Thymus (tissue), 11 donors: ENCODE results near the gene PILRA. TPM values are rescaled to one million over a fixed set of nuclear protein-coding genes. Genes with fewer than 3 reads are reported as not detected.
"Not testable (repeated sequence)": the region's sequence is repeated elsewhere in the genome, so short reads cannot be mapped to it uniquely, and the experiment has no call there.

Experiments
- DNase-seq, 9 donors: peaks; one replicate each; pipeline ENCODE4 v3.0.0-alpha.2; 2013; ENCODE audit warnings: low spot score in 9 of 9, low read depth in 6 of 9, missing footprints in 1 of 9
- H3K27ac ChIP-seq, 2 donors: one replicate each; pipeline ENCODE4 v1.5.1; 2013; ENCODE audit warnings: control low read depth in 1 of 2, low read depth in 1 of 2, low read length in 1 of 2, mild to moderate bottlenecking in 1 of 2, moderate library complexity in 1 of 2
- H3K27me3 ChIP-seq, 2 donors: one replicate each; pipeline ENCODE4 v1.5.1; 2013; ENCODE audit warnings: low read length in 1 of 2; ENCODE audit not compliant: control insufficient read depth in 2 of 2, insufficient read depth in 1 of 2
- H3K36me3 ChIP-seq, 2 donors: one replicate each; pipeline ENCODE4 v1.5.1; 2013; ENCODE audit warnings: low read length in 1 of 2, mild to moderate bottlenecking in 1 of 2, moderate library complexity in 1 of 2; ENCODE audit not compliant: control insufficient read depth in 2 of 2, insufficient read depth in 2 of 2
- H3K4me1 ChIP-seq, 2 donors: one replicate each; pipeline ENCODE4 v1.5.1; 2013; ENCODE audit warnings: low read length in 2 of 2; ENCODE audit not compliant: control insufficient read depth in 2 of 2, insufficient read depth in 2 of 2
- H3K4me3 ChIP-seq, 2 donors: one replicate each; pipeline ENCODE4 v1.5.1; 2013; ENCODE audit warnings: low read length in 2 of 2, control low read depth in 1 of 2, mild to moderate bottlenecking in 1 of 2
- H3K9me3 ChIP-seq, 2 donors: one replicate each; pipeline ENCODE4 v1.5.1; 2013; ENCODE audit warnings: low read length in 1 of 2, mild to moderate bottlenecking in 1 of 2; ENCODE audit not compliant: control insufficient read depth in 2 of 2, insufficient read depth in 1 of 2
- WGBS: extraction: QIAGEN DNeasy Blood & Tissue Kit; methylation state at CpG from one replicate; pipeline ENCODE4 v1.1.7; 2013; 5-methylcytosine and 5-hydroxymethylcytosine counted together
- polyA plus RNA-seq: library from polyadenylated mRNA; stranded (reverse); fragments of 200-250 nt; gene quantifications from one replicate; pipeline ENCODE4 v1.2.3, GENCODE V29; 2013
- total RNA-seq: library from RNA; stranded (reverse); fragments of 120-200 nt; gene quantifications from one replicate; pipeline ENCODE4 v1.2.4, GENCODE V29; 2013
- donor health status: healthy.

Gene PILRA
- total and polyA plus RNA-seq, 2 donors: 4.6 to 12.2 TPM

DNA sequence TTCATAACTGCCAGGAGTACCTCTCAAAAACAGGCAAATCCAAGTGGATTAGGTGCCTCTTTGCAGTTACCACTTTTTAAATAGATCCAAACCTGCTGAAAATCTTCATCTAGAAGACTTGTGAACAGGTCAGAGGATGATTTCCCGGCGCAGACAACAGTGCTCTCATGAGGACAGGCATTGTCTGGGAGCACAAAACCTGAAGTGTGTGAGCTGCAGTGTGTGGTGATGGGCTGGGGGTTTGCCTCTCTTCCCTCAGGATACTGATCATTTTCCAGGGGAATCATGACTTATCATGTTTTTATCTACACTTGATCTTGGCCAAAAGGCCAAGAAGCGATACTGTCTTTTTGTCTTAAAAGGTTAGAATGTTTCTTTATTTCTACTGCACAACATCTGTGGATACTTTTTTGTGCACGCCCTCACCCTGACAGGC, 29.1 kb upstream of the PILRA start:
- H3K4me3 ChIP-seq, H3K9me3 ChIP-seq, H3K27me3 ChIP-seq, DNase-seq: not testable (repeated sequence)
- Histone ChIP-seq H3K27ac (peak overlapping the region in 1 of 2 donors; percentile 80), H3K36me3 (peaks cover 34 to 45% of the 10 kb centered on the region in 2 donors), H3K4me1 (peaks cover 2 to 25% of the 10 kb centered on the region in 2 donors)
- 88% methylated on average over 3 of the region's 4 CpGs for WGBS

DNA sequence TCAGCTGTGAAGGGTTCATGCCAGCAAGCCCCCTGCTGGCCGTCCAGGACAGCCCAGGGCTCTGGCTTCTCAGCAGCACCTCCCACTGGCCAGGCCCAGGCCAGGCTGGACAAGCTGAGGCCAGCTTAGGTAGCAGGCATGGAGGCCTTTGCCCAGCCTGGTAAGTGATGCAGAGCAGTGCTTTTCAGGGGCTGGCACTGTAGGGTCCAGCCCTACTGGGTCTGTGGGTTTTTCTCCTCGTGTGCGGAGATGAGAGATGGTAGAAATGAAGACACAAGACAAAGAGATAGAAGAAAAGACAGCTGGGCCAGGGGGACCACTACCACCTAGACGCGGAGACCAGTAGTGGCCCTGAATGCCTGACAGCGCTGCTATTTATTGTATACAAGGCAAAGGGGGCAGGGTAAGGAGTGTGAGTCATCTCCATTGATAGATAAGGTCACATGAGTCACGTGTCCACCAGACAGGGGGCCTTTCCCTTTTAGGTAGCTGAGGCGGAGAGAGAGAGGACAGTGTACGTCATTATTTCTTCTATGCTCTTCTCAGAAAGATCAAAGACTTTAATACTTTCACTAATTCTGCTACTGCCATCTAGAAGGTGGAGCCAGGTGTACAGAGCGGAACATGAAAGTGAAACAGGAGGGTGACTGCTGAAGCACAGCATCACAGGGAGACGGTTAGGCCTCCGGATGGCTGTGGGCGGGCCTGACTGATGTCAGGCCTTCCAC, 28.6 kb upstream of the PILRA start:
- not testable (repeated sequence) for H3K27me3 ChIP-seq, H3K4me3 ChIP-seq, H3K9me3 ChIP-seq
- DNase-seq: peak in 7 of 9 donors; percentile 29 to 79 (median 53)
- Histone ChIP-seq H3K36me3 (peaks cover 37 to 51% of the 10 kb centered on the region in 2 donors), H3K27ac (peak overlapping the region; percentile 80 to 96), H3K4me1 (peaks cover 2 to 25% of the 10 kb centered on the region in 2 donors)
- 46% methylated on average over 10 of the region's 13 CpGs for WGBS

GRCh38 chr7:100345288-100345672, 28.0 kb upstream of the PILRA start:
- not testable (repeated sequence) for H3K27me3 ChIP-seq, H3K9me3 ChIP-seq, H3K4me3 ChIP-seq
- peak in 1 of 9 donors; percentile 54 for DNase-seq
- H3K27ac ChIP-seq: peak overlapping the region in 1 of 2 donors; percentile 81
- peaks cover 41 to 56% of the 10 kb centered on the region in 2 donors for H3K36me3 ChIP-seq
- H3K4me1 ChIP-seq: peaks cover 2 to 25% of the 10 kb centered on the region in 2 donors
- WGBS: 7% methylated on average over 3 of the region's 5 CpGs

DNA sequence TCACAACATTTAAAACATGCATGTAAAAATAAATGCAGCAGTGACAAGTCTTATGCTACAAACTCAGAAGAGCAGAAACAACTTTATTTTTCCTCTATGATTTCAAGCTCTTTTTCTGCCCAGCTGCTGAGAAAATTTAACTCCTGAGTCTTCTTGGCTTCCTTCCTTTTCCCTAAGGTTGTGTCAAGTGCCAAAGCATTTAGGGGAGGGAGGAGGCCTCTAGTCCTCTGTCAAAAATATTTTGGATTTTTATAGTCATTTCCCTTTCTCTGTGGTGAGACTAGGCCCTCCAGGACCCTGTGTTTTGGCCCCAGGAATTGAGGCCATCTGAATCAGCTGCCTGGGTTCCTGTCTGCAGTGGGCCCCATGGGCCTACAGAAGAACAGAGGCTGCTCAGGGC, 26.4 kb upstream of the PILRA start:
- Histone ChIP-seq H3K4me1 (peaks cover 2 to 27% of the 10 kb centered on the region in 2 donors), H3K36me3 (peaks cover 46 to 60% of the 10 kb centered on the region in 2 donors), H3K4me3 (no peak overlapping the region), H3K27ac (no peak overlapping the region), H3K9me3 (no peaks in the 10 kb centered on the region), H3K27me3 (no peaks in the 10 kb centered on the region)
- no peak for DNase-seq

GRCh38 chr7:100348805-100349204, 24.5 kb upstream of the PILRA start:
- Histone ChIP-seq H3K4me3 (no peak overlapping the region), H3K36me3 (peaks cover 54 to 67% of the 10 kb centered on the region in 2 donors)

GRCh38 chr7:100349757-100350156, 23.5 kb upstream of the PILRA start:
- no peak for DNase-seq
- Histone ChIP-seq H3K27me3 (no peaks in the 10 kb centered on the region), H3K36me3 (peaks cover 63 to 75% of the 10 kb centered on the region in 2 donors), H3K4me1 (peaks cover 6 to 37% of the 10 kb centered on the region in 2 donors), H3K27ac (no peak overlapping the region), H3K9me3 (no peaks in the 10 kb centered on the region), H3K4me3 (no peak overlapping the region)
- WGBS: 98% methylated on average over 6 of the region's 6 CpGs

More at GRCh38 chr7:100348805-100349204, 24.5 kb upstream of the PILRA start:
- no peaks in the 10 kb centered on the region for H3K27me3 ChIP-seq
- no peaks in the 10 kb centered on the region for H3K9me3 ChIP-seq
- peaks cover 8 to 38% of the 10 kb centered on the region in 2 donors for H3K4me1 ChIP-seq
- DNase-seq: no peak
- H3K27ac ChIP-seq: no peak overlapping the region

GRCh38 chr7:100351657-100352058, 21.6 kb upstream of the PILRA start:
- peaks cover 78 to 82% of the 10 kb centered on the region in 2 donors for H3K36me3 ChIP-seq
- no peak for DNase-seq
- WGBS: 84% methylated on average over 6 of the region's 6 CpGs
- H3K27me3 ChIP-seq: no peaks in the 10 kb centered on the region
- peaks cover 6 to 30% of the 10 kb centered on the region in 2 donors for H3K4me1 ChIP-seq
- no peaks in the 10 kb centered on the region for H3K9me3 ChIP-seq
- no peak overlapping the region for H3K4me3 ChIP-seq
- peak overlapping the region in 1 of 2 donors; percentile 84 for H3K27ac ChIP-seq

DNA sequence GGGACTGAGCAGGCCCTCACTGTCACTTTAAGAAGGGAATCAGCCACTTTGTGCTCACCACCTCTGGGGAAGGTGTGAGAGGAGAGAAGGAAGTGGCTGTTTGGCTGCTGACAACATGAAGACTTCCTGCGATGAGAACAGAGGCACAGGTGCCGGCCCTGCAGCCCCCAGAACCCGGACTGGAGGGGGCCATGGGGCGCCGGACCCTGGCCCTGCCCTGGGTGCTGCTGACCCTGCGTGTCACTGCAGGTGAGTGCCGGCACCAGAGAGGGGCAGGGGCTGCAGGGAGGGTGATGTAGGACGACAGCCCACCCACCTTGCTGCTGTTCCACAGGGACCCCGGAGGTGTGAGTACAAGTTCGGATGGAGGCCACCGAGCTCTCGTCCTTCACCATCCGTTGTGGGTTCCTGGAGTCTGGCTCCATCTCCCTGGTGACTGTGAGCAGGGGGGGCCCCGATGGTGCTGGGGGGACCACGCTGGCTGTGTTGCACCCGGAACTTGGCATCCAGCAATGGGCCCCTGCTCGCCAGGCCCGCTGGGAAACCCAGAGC, 21.0 kb upstream of the PILRA start:
- H3K27me3 ChIP-seq, H3K9me3 ChIP-seq, DNase-seq: not testable (repeated sequence)
- peaks cover 81 to 82% of the 10 kb centered on the region in 2 donors for H3K36me3 ChIP-seq
- peak overlapping the region in 1 of 2 donors; percentile 35 for H3K4me3 ChIP-seq
- H3K27ac ChIP-seq: peak overlapping the region; percentile 60 to 84
- WGBS: 79% methylated on average over 18 of the region's 18 CpGs
- H3K4me1 ChIP-seq: peaks cover 6 to 30% of the 10 kb centered on the region in 2 donors

DNA sequence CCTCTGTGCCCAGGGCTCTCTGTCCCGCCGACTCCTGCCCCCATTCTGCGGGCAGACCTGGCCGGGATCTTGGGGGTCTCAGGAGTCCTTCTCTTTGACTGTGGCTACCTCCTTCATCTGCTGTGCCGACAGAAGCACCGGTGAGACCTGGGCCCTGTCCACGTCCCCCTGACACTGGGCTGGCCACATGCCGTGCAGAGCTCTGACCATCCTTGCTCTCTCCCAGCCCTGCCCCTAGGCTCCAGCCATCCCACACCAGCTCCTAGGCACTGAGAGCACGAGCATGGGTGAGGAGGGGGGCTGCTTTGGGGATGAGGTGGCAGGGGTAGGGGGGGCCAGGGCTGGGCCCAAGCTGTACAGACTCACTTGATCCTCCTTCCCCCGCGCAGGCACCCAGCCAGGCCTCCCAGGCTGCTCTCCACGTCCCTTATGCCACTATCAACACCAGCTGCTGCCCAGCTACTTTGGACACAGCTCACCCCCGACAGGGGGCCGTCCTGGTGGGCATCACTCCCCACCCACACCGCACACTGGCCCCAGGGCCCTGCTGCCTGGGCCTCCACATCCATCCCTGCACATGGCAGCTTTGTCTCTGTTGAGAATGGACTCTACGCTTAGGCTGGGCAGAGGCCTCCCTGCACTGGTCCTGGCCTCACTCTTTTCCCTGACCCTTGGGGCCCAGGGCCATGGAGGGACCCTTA, 20.2 kb upstream of the PILRA start:
- H3K4me3 ChIP-seq: peak overlapping the region in 1 of 2 donors; percentile 35
- H3K9me3 ChIP-seq: peaks cover 0 to under 1% of the 10 kb centered on the region in 2 donors
- WGBS: 97% methylated on average over 16 of the region's 16 CpGs
- H3K4me1 ChIP-seq: peaks cover 6 to 30% of the 10 kb centered on the region in 2 donors
- H3K36me3 ChIP-seq: peaks cover 79 to 82% of the 10 kb centered on the region in 2 donors
- H3K27me3 ChIP-seq: no peaks in the 10 kb centered on the region
- H3K27ac ChIP-seq: peak overlapping the region; percentile 31 to 86
- DNase-seq: no peak
